Suprapubic skin (tissue), 4 donors: Measurements from ENCODE around the gene COL16A1. TPM values are rescaled to one million over a fixed set of nuclear protein-coding genes. Genes with fewer than 3 reads are reported as not detected.

Experiments
- DNase-seq, 2 donors: peaks; one replicate each; pipeline ENCODE4 v3.0.0-alpha.2; 2019; ENCODE audit warnings: low spot score in 2 of 2
- H3K27ac ChIP-seq: fragments of 200-600 bp; sonication (generic); one replicate; pipeline ENCODE4 v1.5.1; 2019
- H3K27me3 ChIP-seq: fragments of 200-600 bp; sonication (generic); one replicate; pipeline ENCODE4 v1.5.1; 2019
- H3K36me3 ChIP-seq: fragments of 200-600 bp; sonication (generic); one replicate; pipeline ENCODE4 v1.5.1; 2019
- H3K4me1 ChIP-seq: fragments of 200-600 bp; sonication (generic); one replicate; pipeline ENCODE4 v1.5.1; 2019
- H3K4me3 ChIP-seq: fragments of 200-600 bp; sonication (generic); one replicate; pipeline ENCODE4 v1.5.1; 2019; ENCODE audit warnings: mild to moderate bottlenecking
- H3K9me3 ChIP-seq: fragments of 200-600 bp; sonication (generic); one replicate; pipeline ENCODE4 v1.5.1; 2019
- CTCF ChIP-seq, 2 donors: fragments of 200-600 bp in 1 of 2; fragments of 450-650 bp in 1 of 2; sonication (generic) in 1 of 2; IDR thresholded peaks; one replicate each; pipeline ENCODE4 v1.5.1; 2016 to 2019; ENCODE audit warnings: antibody characterized with exemption in 2 of 2, mild to moderate bottlenecking in 1 of 2, moderate library complexity in 1 of 2
- EP300 ChIP-seq: sonication (generic); formaldehyde crosslinking; IDR thresholded peaks from one replicate; pipeline ENCODE4 v1.6.1; 2017; ENCODE audit warnings: antibody characterized with exemption
- POLR2A ChIP-seq, 2 donors: fragments of 450-650 bp; IDR thresholded peaks; one replicate each; pipeline ENCODE4 v1.6.1; 2017; ENCODE audit warnings: antibody characterized with exemption in 2 of 2, mild to moderate bottlenecking in 2 of 2, moderate library complexity in 2 of 2
- POLR2AphosphoS5 ChIP-seq, 3 donors: sonication (generic); formaldehyde crosslinking; IDR thresholded peaks; one replicate each; pipeline ENCODE4 v1.6.1; 2017; ENCODE audit warnings: antibody characterized with exemption in 3 of 3
- WGBS: methylation state at CpG from one replicate; pipeline ENCODE4 v1.1.5; 2018; 5-methylcytosine and 5-hydroxymethylcytosine counted together
- total RNA-seq, 4 donors: library from RNA; depleted of rRNA; stranded (reverse); fragments of >200 nt; gene quantifications; one replicate each; pipeline ENCODE4 v1.1.0, GENCODE V29; 2016

Gene COL16A1
- total RNA-seq, 4 donors from 2014 or later = 41.6 to 188 (median 93.1) TPM

- DNase-seq = no peak
- WGBS = 93% methylated on average over 7 of the region's 10 CpGs
- Histone ChIP-seq H3K4me3 (no peak overlapping the region), H3K9me3 (no peaks in the 10 kb centered on the region), H3K27me3 (no peaks in the 10 kb centered on the region), H3K36me3 (peaks cover 72% of the 10 kb centered on the region), H3K27ac (no peak overlapping the region), H3K4me1 (no peaks in the 10 kb centered on the region)
- TF ChIP-seq EP300 (no peak), POLR2A (IDR thresholded peaks at IDR 0.05) (no peak), CTCF (IDR thresholded peaks at IDR 0.05) (no peak), POLR2AphosphoS5 (IDR thresholded peaks at IDR 0.05) (no peak)
These were observed 12.9 kb downstream of the COL16A1 start for GRCh38 chr1:31690921-31691320.

- Histone ChIP-seq H3K36me3 (peaks cover 71% of the 10 kb centered on the region), H3K4me1 (no peaks in the 10 kb centered on the region), H3K4me3 (no peak overlapping the region), H3K27ac (no peak overlapping the region), H3K27me3 (no peaks in the 10 kb centered on the region), H3K9me3 (no peaks in the 10 kb centered on the region)
- no peak for DNase-seq
- no CpG with 5 or more reads among the region's 6 CpGs for WGBS
- TF ChIP-seq EP300 = no peak
- TF ChIP-seq POLR2AphosphoS5 (IDR thresholded peaks at IDR 0.05) = no peak
- no peak for TF ChIP-seq POLR2A (IDR thresholded peaks at IDR 0.05)
- TF ChIP-seq CTCF (IDR thresholded peaks at IDR 0.05) = no peak
These were observed 14.0 kb downstream of the COL16A1 start for GRCh38 chr1:31689854-31690253.

GRCh38 chr1:31689379-31689778, 14.4 kb downstream of the COL16A1 start:
- H3K9me3 ChIP-seq = no peaks in the 10 kb centered on the region
- no peak overlapping the region for H3K27ac ChIP-seq
- H3K36me3 ChIP-seq = peaks cover 70% of the 10 kb centered on the region
- TF ChIP-seq POLR2AphosphoS5 (IDR thresholded peaks at IDR 0.05) (no peak), CTCF (IDR thresholded peaks at IDR 0.05) (no peak), EP300 (no peak), POLR2A (IDR thresholded peaks at IDR 0.05) (no peak)
- no peak overlapping the region for H3K4me3 ChIP-seq
- no peaks in the 10 kb centered on the region for H3K27me3 ChIP-seq
- WGBS = 64% methylated on average over 1 of the region's 2 CpGs
- no peak for DNase-seq
- H3K4me1 ChIP-seq = no peaks in the 10 kb centered on the region

- no peaks in the 10 kb centered on the region for H3K27me3 ChIP-seq
- no peak overlapping the region for H3K4me3 ChIP-seq
- no peaks in the 10 kb centered on the region for H3K4me1 ChIP-seq
- no peaks in the 10 kb centered on the region for H3K9me3 ChIP-seq
- peaks cover 70% of the 10 kb centered on the region for H3K36me3 ChIP-seq
- TF ChIP-seq EP300 (no peak), POLR2A (IDR thresholded peaks at IDR 0.05) (no peak), CTCF (IDR thresholded peaks at IDR 0.05) (no peak), POLR2AphosphoS5 (IDR thresholded peaks at IDR 0.05) (no peak)
- 69% methylated on average over 8 of the region's 8 CpGs for WGBS
- no peak overlapping the region for H3K27ac ChIP-seq
- no peak for DNase-seq
These were observed 15.4 kb downstream of the COL16A1 start for GRCh38 chr1:31688233-31688918.

- TF ChIP-seq POLR2AphosphoS5 (IDR thresholded peaks at IDR 0.05) (no peak), CTCF (IDR thresholded peaks at IDR 0.05) (no peak), POLR2A (IDR thresholded peaks at IDR 0.05) (no peak), EP300 (no peak)
- H3K9me3 ChIP-seq = no peaks in the 10 kb centered on the region
- no peak overlapping the region for H3K27ac ChIP-seq
- no peak for DNase-seq
- no peak overlapping the region for H3K4me3 ChIP-seq
- WGBS = 90% methylated on average over 8 of the region's 8 CpGs
- H3K27me3 ChIP-seq = no peaks in the 10 kb centered on the region
- H3K4me1 ChIP-seq = no peaks in the 10 kb centered on the region
- H3K36me3 ChIP-seq = peaks cover 75% of the 10 kb centered on the region
These were observed 16.2 kb downstream of the COL16A1 start for GRCh38 chr1:31687601-31688000.
